A549 treated with ZK216348 at 1 μM for 4 hours (cell line): ENCODE results near the gene MIR17HG. TPM values are rescaled to one million over a fixed set of nuclear protein-coding genes. Genes with fewer than 3 reads are reported as not detected.

ENCODE experiments used
- total RNA-seq: library from RNA; stranded (reverse); fragments of 200-300 nt; extraction: Qiagen RNA extraction; gene quantifications from 5 replicates; pipeline ENCODE4 v1.2.3, GENCODE V29; 2022; ENCODE audit warnings: low read depth

The MIR17HG gene
- 0.51 to 1.6 TPM (median 1.3 TPM) in 5 replicates for total RNA-seq

DNA sequence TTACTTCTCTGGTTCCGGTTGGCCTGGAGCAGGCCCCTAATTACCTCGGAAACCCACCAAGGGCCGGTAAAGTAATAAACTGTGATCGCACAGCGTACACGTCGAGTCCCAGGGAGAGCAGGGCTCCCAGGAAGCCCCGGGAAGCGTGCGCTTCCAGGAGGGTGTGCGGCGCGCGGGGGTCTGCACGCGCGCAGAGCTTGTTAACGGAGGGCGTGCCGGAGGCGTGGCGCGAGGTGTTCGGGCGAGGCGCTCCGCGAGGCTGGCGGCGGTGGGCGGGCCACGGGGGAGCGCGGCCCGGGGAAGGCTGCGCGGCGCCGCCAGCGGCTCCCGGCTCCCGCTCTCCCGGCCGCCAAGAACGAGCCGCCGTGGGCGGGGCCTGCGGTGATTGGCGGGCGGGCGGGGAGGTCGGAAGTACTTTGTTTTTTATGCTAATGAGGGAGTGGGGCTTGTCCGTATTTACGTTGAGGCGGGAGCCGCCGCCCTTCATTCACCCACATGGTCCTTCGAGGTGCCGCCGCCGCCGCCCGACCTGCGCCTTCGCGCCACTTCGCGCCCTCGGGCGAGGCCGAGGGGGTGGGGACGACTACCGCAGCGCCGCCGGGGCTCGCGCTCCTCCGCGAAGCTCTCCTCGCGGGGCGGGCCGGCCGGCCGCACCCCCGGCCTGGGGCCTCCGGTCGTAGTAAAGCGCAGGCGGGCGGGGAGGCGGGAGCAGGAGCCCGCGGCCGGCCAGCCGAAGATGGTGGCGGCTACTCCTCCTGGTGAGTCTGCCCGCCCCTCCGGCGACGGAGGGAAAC is at the start of gene MIR17HG:
TSS of gene MIR17HG (plus strand) at position 486 of the 794 bp plus-strand sequence.

DNA sequence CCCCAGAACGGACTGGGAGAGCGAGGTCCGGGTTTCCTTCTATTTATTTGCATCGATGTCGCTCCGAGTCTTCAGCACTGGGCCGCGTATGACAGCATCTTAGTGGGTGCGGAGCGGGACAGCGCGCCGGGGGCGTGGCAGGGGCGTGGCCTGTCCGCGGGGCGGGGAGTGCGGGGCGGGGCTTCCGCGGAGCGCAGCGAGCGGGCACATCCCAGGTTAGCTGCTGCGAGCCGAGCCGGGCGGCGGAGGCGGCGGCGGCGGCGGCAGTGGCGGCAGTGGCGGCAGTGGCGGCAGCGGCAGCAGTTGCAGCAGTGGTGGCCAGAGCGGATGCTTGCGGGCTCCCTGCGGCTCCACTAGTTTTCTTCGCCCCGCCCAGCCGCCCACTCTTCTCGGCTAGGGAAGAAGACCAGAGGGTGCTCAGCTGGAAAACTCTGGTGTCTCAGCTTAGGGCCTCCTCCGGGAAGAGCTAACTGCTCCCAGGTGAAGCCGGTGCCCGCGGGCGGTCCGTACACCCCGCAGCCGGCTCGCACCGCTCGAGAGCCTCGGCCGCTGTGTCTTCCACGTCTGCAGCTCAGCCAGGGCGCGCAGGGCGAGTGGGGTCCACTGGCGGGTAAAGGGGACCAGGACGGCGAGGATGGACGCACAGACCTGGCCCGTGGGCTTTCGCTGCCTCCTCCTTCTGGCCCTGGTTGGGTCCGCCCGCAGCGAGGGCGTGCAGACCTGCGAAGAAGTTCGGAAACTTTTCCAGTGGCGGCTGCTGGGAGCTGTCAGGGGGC is 51.1 kb downstream of the MIR17HG start, which contains the start of gene GPC5:
TSS of gene GPC5 (plus strand) at position 209 of the 776 bp plus-strand sequence.

Other genes starting within 250 kb of the MIR17HG start
- gene GPC5, start 50.9 kb downstream of the MIR17HG start, total RNA-seq, result not detected in 5 replicates